ENCODE data around the gene HSD17B1.

HSD17B1 gene

GRCh38 chr17:42541041-42541833 is 11.5 kb upstream of the HSD17B1 start:
- peaks cover 7 to 9% of the 10 kb centered on the region in 2 donors for H3K4me1 ChIP-seq (ENCODE audit: control insufficient read depth in 2 of 2, insufficient read depth in 1 of 2, low read depth in 1 of 2, low read length in 2 of 2)
- H3K4ac ChIP-seq (ENCODE audit: low read length), result no peak overlapping the region
- H4K8ac ChIP-seq (ENCODE audit: low read depth, low read length), result no peak overlapping the region
- H2BK15ac ChIP-seq (ENCODE audit: low read length), result no peak overlapping the region
- H2BK5ac ChIP-seq (ENCODE audit: low read length), result no peak overlapping the region
- H2BK120ac ChIP-seq (ENCODE audit: low read depth, low read length), result no peak overlapping the region
- H2BK12ac ChIP-seq (ENCODE audit: low read length), result no peak overlapping the region
- H3K9ac ChIP-seq (ENCODE audit: low read depth, low read length, poor library complexity), result no peak overlapping the region
- no peak overlapping the region for H2AK5ac ChIP-seq (ENCODE audit: low read depth, low read length)
- H3K4me2 ChIP-seq (ENCODE audit: insufficient read depth, low read length, poor library complexity, severe bottlenecking), result no peak overlapping the region
- no peak for DNase-seq (ENCODE audit: low spot score)
- H3K27ac ChIP-seq (replicated peaks; ENCODE audit: low read length), result no peak overlapping the region
- no peak overlapping the region for H3K4me3 ChIP-seq (ENCODE audit: low read length in 2 of 2)
- H3K23ac ChIP-seq (ENCODE audit: low read depth, low read length, poor library complexity), result no peak overlapping the region
- H3K9me3 ChIP-seq (replicated peaks in 1 of 2; ENCODE audit: control insufficient read depth in 2 of 2, insufficient read depth in 1 of 2, low read depth in 1 of 2, low read length in 2 of 2), result no peaks in the 10 kb centered on the region
- H3K14ac ChIP-seq (ENCODE audit: low read length), result no peak overlapping the region
- H3K79me1 ChIP-seq (ENCODE audit: low read depth, low read length), result peaks cover 4% of the 10 kb centered on the region
- H3K18ac ChIP-seq (ENCODE audit: low read length), result no peak overlapping the region
- no peak overlapping the region for H2AFZ ChIP-seq (ENCODE audit: low read length)
- H3K27me3 ChIP-seq (ENCODE audit: control insufficient read depth in 3 of 3, insufficient read depth in 3 of 3, low read depth in 1 of 3, low read length in 3 of 3), result peaks cover 0 to 1% (median 0%) of the 10 kb centered on the region in 3 experiments
- H4K91ac ChIP-seq (ENCODE audit: low read depth, low read length, poor library complexity), result no peak overlapping the region
- WGBS, 2 donors (ENCODE audit: extremely low coverage in 2 of 2, insufficient read length in 2 of 2, insufficient replicate concordance in 1 of 2), result no CpG with 5 or more reads among the region's 17 CpGs
- H3K36me3 ChIP-seq (replicated peaks in 1 of 2; ENCODE audit: control insufficient read depth in 2 of 2, insufficient read depth in 2 of 2, low read length in 2 of 2), result peaks cover 17 to 48% of the 10 kb centered on the region in 2 donors

- Histone ChIP-seq H3K23ac (ENCODE audit: low read depth, low read length, poor library complexity) (peak overlapping the region; percentile 85), H2BK15ac (ENCODE audit: low read length) (no peak overlapping the region), H2AFZ (ENCODE audit: low read length) (no peak overlapping the region), H4K91ac (ENCODE audit: low read depth, low read length, poor library complexity) (no peak overlapping the region), H3K4me1 (ENCODE audit: control insufficient read depth in 2 of 2, insufficient read depth in 1 of 2, low read depth in 1 of 2, low read length in 2 of 2) (peaks cover 0 to 2% of the 10 kb centered on the region in 2 donors), H3K27ac (replicated peaks; ENCODE audit: low read length) (no peak overlapping the region), H3K36me3 (replicated peaks in 1 of 2; ENCODE audit: control insufficient read depth in 2 of 2, insufficient read depth in 2 of 2, low read length in 2 of 2) (peaks cover 17 to 45% of the 10 kb centered on the region in 2 donors), H2AK5ac (ENCODE audit: low read depth, low read length) (no peak overlapping the region), H3K79me1 (ENCODE audit: low read depth, low read length) (no peaks in the 10 kb centered on the region), H3K9me3 (replicated peaks in 1 of 2; ENCODE audit: control insufficient read depth in 2 of 2, insufficient read depth in 1 of 2, low read depth in 1 of 2, low read length in 2 of 2) (no peaks in the 10 kb centered on the region), H3K4me3 (ENCODE audit: low read length in 2 of 2) (no peak overlapping the region), H3K4me2 (ENCODE audit: insufficient read depth, low read length, poor library complexity, severe bottlenecking) (no peak overlapping the region), H3K9ac (ENCODE audit: low read depth, low read length, poor library complexity) (peak overlapping the region; percentile 30), H2BK120ac (ENCODE audit: low read depth, low read length) (peak overlapping the region; percentile 18), H3K4ac (ENCODE audit: low read length) (no peak overlapping the region), H2BK12ac (ENCODE audit: low read length) (peak overlapping the region; percentile 58), H4K8ac (ENCODE audit: low read depth, low read length) (peak overlapping the region; percentile 3), H3K18ac (ENCODE audit: low read length) (no peak overlapping the region), H2BK5ac (ENCODE audit: low read length) (no peak overlapping the region), H3K27me3 (ENCODE audit: control insufficient read depth in 3 of 3, insufficient read depth in 3 of 3, low read depth in 1 of 3, low read length in 3 of 3) (no peaks in the 10 kb centered on the region), H3K14ac (ENCODE audit: low read length) (no peak overlapping the region)
- DNase-seq (ENCODE audit: low spot score), result no peak
- no CpG with 5 or more reads among the region's 39 CpGs for WGBS, 2 donors (ENCODE audit: extremely low coverage in 2 of 2, insufficient read length in 2 of 2, insufficient replicate concordance in 1 of 2)
Observed at GRCh38 chr17:42543190-42544079, 9.3 kb upstream of the HSD17B1 start.

GRCh38 chr17:42544874-42545283 is 7.8 kb upstream of the HSD17B1 start:
- H3K23ac ChIP-seq (ENCODE audit: low read depth, low read length, poor library complexity), result no peak overlapping the region
- H2BK120ac ChIP-seq (ENCODE audit: low read depth, low read length), result no peak overlapping the region
- H3K27me3 ChIP-seq (ENCODE audit: control insufficient read depth in 3 of 3, insufficient read depth in 3 of 3, low read depth in 1 of 3, low read length in 3 of 3), result no peaks in the 10 kb centered on the region
- no peak overlapping the region for H2AFZ ChIP-seq (ENCODE audit: low read length)
- H2BK15ac ChIP-seq (ENCODE audit: low read length), result no peak overlapping the region
- H3K79me1 ChIP-seq (ENCODE audit: low read depth, low read length), result no peaks in the 10 kb centered on the region
- no peak overlapping the region for H3K9ac ChIP-seq (ENCODE audit: low read depth, low read length, poor library complexity)
- no peak overlapping the region for H2AK5ac ChIP-seq (ENCODE audit: low read depth, low read length)
- H3K4me1 ChIP-seq (ENCODE audit: control insufficient read depth in 2 of 2, insufficient read depth in 1 of 2, low read depth in 1 of 2, low read length in 2 of 2), result peaks cover 0 to 5% of the 10 kb centered on the region in 2 donors
- no peaks in the 10 kb centered on the region for H3K9me3 ChIP-seq (replicated peaks in 1 of 2; ENCODE audit: control insufficient read depth in 2 of 2, insufficient read depth in 1 of 2, low read depth in 1 of 2, low read length in 2 of 2)
- H2BK5ac ChIP-seq (ENCODE audit: low read length), result no peak overlapping the region
- H3K18ac ChIP-seq (ENCODE audit: low read length), result no peak overlapping the region
- no CpG with 5 or more reads among the region's 8 CpGs for WGBS, 2 donors (ENCODE audit: extremely low coverage in 2 of 2, insufficient read length in 2 of 2, insufficient replicate concordance in 1 of 2)
- H3K27ac ChIP-seq (replicated peaks; ENCODE audit: low read length), result no peak overlapping the region
- no peak overlapping the region for H3K4me2 ChIP-seq (ENCODE audit: insufficient read depth, low read length, poor library complexity, severe bottlenecking)
- H3K4me3 ChIP-seq (ENCODE audit: low read length in 2 of 2), result no peak overlapping the region
- DNase-seq (ENCODE audit: low spot score), result no peak
- no peak overlapping the region for H3K4ac ChIP-seq (ENCODE audit: low read length)
- peaks cover 15 to 40% of the 10 kb centered on the region in 2 donors for H3K36me3 ChIP-seq (replicated peaks in 1 of 2; ENCODE audit: control insufficient read depth in 2 of 2, insufficient read depth in 2 of 2, low read length in 2 of 2)
- H2BK12ac ChIP-seq (ENCODE audit: low read length), result no peak overlapping the region
- no peak overlapping the region for H4K8ac ChIP-seq (ENCODE audit: low read depth, low read length)
- no peak overlapping the region for H3K14ac ChIP-seq (ENCODE audit: low read length)
- H4K91ac ChIP-seq (ENCODE audit: low read depth, low read length, poor library complexity), result no peak overlapping the region

All from neuronal stem cell (in vitro differentiated cells).